NCI-H1105 (cell line): ENCODE measurements around the gene PAQR5.
"Not testable (repeated sequence)": the region's sequence is repeated elsewhere in the genome, so short reads cannot be mapped to it uniquely, and the experiment has no call there.

Source experiments
- DNase-seq: peaks from one replicate; lab custom pipeline; 2025; lab: John Stamatoyannopoulos, UW

PAQR5 gene

GRCh38 chr15:69298697-69299441 lies at the start of gene PAQR5:
Gene PAQR5 (plus strand): TSS chr15:69298912. CDS start chr15:69360081, 61,169 bp downstream.
- DNase-seq = peak; percentile 50

- DNase-seq = peak; percentile 67
Measured at GRCh38 chr15:69253156-69253555, 45.6 kb upstream of the PAQR5 start.

GRCh38 chr15:69265347-69265955 lies 33.3 kb upstream of the PAQR5 start:
- peak; percentile 29 for DNase-seq

- no peak for DNase-seq
Measured at GRCh38 chr15:69271217-69271616, 27.5 kb upstream of the PAQR5 start.

GRCh38 chr15:69272139-69272538 lies 26.6 kb upstream of the PAQR5 start:
- DNase-seq = no peak

- DNase-seq = no peak
Measured at GRCh38 chr15:69272891-69273290, 25.8 kb upstream of the PAQR5 start.

- DNase-seq = no peak
Measured at GRCh38 chr15:69275074-69275670, 23.5 kb upstream of the PAQR5 start.

- no peak for DNase-seq
Measured at GRCh38 chr15:69275933-69276560, 22.7 kb upstream of the PAQR5 start.

- DNase-seq = no peak
Measured at GRCh38 chr15:69277316-69277715, 21.4 kb upstream of the PAQR5 start.

GRCh38 chr15:69279636-69280035 lies 19.1 kb upstream of the PAQR5 start:
- no peak for DNase-seq

GRCh38 chr15:69280783-69281182 lies 17.9 kb upstream of the PAQR5 start:
- no peak for DNase-seq

- DNase-seq = no peak
Measured at GRCh38 chr15:69282104-69282743, 16.5 kb upstream of the PAQR5 start.

GRCh38 chr15:69285834-69286233 lies 12.9 kb upstream of the PAQR5 start:
- no peak for DNase-seq

- DNase-seq = no peak
Measured at GRCh38 chr15:69288011-69288410, 10.7 kb upstream of the PAQR5 start.

GRCh38 chr15:69288531-69289341 lies 10.0 kb upstream of the PAQR5 start:
- no peak for DNase-seq

GRCh38 chr15:69289342-69290146 lies 9.2 kb upstream of the PAQR5 start:
- DNase-seq = peak; percentile 17

GRCh38 chr15:69290346-69291164 lies 8.2 kb upstream of the PAQR5 start:
- no peak for DNase-seq

- not testable (repeated sequence) for DNase-seq
Measured at GRCh38 chr15:69291651-69292050, 7.1 kb upstream of the PAQR5 start.

GRCh38 chr15:69292826-69293420 lies 5.8 kb upstream of the PAQR5 start:
- DNase-seq = no peak
